HG03159 (cell line): ENCODE data around the gene C9orf50.
"Not testable (repeated sequence)": the region's sequence is repeated elsewhere in the genome, so short reads cannot be mapped to it uniquely, and the experiment has no call there.

ENCODE experiments used
- ATAC-seq: cut with Tn5 transposase; IDR thresholded peaks from one replicate; pipeline ENCODE4 v1.9.1; 2021; ENCODE audit warnings: mild to moderate bottlenecking, moderate library complexity; ENCODE audit not compliant: unreplicated experiment

C9orf50 gene

DNA sequence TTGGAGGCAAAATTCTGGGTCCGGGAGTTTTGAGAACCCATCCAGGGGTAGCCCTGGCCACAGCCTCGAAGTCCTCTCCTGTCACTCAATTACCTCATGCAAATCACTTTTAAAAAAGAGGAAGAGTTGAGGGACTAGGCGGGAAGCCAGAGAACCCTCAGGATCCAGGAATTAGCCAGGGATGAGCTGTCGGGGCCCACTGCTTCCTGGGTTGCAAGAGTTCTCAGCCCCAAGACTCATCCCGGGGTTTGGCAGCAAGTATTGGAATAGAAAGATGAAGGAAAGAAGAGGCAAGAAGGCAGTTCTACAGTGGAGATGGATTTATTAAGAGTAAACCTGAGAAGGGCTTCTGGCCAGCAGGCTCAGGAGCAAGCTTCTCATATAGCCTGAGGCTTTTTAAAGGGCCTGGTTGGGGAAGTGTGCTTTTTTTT, 25.6 kb downstream of the C9orf50 start:
- no peak for ATAC-seq

DNA sequence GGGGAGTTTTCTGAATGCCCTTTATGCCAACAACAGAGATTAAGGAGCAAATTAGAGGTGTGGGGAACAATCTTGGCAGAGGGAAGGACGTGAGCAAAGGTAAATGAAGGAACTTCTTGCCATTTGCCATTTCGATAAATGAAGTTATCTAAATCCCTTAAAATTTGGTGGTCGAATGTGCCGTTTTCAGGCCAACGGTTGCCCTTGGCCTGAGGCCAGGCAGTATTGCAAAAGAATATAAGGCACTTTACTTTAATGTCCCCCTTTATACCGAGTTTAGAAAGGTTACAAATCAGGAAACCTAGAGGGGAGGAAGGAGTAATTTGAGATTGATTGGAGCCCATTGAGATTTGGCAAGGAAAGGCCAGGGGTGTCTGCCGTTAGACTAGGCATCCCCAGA, 26.3 kb downstream of the C9orf50 start:
- no peak for ATAC-seq

DNA sequence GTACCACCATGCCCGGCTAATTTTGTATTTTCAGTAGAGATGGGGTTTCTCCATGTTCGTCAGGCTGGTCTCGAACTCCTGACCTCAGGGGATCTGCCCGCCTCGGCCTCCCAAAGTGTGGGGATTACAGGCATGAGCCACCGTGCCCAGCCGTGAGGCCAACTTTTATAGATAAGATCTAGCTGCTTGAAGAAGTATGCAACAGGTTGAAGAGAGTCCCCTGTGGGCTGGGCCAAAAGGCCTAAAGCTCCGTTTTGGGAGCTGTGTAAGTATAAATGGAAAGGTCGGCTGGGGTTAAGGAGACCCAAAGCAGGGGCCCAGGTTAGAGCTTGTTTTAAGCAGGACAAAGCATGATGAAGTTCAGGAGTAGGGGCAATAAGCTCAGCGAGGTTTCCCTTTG, 28.1 kb downstream of the C9orf50 start:
- ATAC-seq = not testable (repeated sequence)

DNA sequence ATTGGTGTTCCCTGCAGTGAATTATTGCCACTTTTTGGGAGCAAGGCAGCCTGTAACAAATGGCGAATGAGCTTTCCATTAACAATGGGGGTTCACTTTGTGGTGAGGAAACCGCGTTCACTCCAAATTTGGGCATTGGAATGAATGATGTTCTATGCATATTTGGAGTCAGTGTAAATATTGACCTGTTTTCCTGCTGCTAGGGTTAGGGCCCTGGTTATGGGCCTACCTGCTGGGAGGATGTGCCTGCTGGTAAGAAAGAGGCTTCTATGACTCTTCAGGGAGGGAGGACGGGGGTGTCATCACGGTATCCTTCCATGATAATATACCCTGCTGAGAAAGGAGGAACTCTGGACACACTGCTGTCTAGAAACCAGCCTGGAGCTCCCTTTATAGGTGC, 29.0 kb downstream of the C9orf50 start:
- no peak for ATAC-seq

DNA sequence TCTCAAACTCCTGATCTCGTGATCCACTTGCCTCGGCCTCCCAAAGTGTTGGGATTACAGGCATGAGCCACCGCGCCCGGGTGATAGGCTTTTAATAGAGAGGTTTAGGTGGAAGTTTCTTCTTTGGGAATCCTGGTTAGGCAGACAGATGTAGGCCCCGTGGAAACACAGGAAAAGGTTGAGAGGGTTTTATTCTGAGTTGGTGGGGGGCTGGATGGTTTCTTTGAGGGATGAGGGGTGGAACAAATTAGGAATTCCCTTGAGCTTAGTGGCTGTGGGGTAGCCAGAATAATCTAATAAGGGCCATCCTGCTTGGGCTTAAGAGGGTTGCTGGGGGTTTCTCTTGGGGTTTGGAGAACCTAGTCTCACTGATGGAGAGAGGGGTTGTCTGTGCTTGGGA, 30.4 kb downstream of the C9orf50 start:
- no peak for ATAC-seq

DNA sequence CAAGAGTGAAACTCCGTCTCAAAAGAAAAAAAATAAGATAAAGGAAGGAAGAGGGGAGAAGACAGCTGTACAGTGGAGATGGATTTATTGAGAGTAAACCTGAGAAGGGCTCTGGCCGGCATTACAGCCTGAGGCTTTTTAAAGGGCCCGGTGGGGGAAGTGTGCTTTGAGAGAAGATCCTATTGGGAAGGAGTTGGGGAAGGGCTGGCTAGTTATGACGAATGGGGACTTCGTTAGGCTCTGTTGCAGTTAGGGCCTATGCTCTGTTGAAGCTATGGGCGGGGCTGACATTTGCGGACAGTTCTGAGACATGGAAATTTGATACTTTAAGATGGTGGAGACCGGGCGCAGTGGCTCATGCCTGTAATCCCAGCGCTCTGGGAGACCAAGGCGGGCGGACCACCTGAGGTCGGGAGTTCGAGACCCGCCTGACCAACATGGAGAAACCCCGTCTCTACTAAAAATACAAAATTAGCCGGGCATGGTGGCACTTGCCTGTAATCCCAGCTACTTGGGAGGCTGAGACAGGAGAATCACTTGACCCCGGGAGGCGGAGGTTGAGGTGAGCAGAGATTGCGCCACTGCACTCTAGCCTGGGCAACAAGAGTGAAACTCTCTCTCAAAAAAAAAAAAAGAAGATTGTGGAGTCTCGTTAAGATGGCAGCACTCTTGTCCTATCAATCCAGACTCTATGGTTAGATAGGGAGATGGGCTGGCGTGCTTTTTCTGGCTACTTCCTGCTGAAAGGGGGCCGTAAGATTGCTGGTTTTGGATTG, 33.2 kb downstream of the C9orf50 start:
- no peak for ATAC-seq

DNA sequence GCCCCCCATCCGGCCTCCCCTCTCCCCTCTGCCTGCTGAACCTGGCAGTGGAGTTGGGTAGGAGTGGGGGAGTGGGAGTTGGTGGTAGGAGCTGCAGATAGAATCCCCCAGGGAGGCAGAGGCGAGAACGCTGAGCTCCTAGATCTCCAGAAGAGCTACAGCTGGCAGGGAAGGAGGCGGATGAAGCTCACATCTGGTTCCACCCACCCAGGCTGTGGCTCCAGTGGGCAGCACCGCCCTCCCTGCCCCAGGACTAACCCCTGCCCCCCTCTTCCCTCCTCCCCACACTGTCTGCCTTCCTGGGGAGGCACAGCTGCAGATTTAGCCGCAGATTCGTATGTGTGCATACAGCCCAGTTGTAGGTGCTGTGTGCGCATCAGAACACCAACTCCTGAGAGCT, 34.2 kb downstream of the C9orf50 start:
- no peak for ATAC-seq

DNA sequence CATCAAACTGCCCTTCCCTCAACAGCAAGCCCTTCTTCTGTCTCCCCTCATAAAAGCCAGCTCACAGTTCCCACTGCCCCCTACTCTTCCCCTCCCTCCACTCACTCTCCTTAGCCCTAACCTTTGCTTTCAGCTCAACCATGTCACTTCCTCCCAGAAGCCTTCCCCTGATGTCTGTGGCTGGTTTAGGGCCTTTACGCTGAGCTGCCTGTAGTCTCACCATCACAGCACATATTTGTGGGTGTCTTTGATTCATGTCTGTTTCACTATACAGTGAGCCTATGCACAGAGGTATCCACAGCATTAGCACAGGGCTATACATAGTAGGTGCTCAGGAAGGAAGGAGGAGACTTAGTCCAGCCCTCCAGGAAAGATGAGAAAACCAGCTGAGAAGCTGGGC, 34.7 kb downstream of the C9orf50 start:
- ATAC-seq = no peak

DNA sequence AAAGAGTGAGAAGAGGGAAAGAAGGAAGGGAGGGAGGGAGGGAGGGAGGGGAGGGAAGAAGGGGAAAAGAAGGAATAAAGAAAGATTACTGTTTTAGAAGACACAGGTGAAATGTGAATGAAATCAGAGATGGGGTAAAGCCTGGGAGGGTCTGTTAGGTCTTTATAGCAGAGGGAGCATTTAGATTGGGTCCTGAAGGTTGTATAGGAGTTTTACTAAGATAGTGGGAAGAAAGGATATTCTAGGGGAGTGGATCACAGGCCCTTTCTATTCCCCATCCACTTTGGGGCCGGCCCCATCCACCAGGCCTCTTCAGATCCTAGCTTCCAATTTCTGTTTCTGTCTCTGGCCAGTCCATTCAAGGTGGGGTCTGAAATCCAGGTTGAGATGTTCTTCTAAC, 35.5 kb downstream of the C9orf50 start:
- no peak for ATAC-seq

DNA sequence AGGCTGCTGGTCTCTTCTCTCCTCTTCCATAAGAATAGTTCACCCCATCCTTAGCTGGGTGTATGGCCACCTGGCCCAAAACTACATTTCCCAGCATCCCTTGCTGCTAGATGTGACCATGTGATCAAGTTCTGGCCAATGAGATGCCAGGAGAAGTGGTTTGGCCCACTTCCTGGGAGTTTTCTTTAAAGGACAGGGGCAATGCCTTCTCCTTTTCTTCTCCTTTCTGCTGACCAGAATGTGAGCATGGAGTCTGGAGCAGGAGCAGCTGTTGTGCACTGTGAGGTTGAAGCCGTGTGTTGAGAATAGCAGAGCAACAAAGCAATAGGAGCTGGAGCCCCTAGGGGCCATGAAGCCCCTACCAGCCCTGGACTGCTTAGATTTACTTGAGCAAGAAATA, 36.8 kb downstream of the C9orf50 start:
- ATAC-seq = peak; percentile 60

DNA sequence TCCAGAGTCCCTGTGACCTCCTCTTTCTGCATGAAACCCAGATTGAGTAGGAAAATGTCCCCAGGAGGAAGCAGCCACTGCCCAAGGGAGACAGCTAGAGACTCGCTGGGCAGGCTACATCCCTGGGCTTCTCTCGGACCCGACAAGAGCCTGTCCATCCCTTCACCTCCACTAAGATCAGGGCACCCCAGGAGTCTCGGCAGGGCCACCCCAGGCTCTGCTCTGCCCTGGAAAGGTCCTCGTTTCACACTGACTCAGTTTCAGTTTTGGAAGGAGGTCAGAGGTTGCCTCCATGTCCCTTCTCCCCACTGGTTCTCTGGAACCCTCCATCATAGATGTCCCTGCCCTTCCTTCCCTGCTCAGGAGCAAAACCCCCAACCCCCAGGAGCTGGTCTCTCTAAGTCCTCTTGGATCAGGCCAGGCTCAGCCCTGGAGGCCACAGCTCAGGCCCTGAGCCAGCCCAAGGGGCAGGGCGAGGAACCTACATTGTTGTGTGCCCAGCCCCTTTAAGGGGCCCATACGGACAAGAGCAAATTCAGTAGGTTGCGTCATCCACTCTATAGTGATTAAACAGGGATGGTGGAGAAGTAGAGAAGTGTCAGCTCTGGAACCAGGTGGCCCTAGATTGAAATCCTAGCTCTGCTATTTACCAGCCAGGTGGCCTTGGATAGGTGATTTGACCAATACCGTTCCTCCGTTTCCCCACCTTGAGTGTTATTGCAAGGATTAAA, 37.4 kb downstream of the C9orf50 start:
- no peak for ATAC-seq

DNA sequence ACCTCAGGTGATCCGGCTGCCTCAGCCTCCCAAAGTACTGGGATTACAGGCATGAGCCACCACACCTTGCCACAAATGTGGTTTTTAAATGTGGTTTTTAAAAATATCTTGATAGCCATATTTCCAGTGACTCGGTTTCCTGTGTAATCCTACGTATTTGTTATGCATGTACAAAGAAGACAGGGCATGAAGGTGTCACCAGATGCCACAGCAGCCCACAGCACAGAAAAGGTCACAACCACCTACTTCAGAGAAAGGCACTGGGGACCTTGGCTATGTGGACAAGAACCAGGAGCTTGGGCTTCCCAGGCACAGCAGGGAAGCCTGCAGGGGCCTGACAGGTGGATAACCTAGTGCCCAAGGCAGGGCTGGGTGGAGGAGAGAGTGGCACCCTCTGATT, 38.0 kb downstream of the C9orf50 start:
- ATAC-seq = no peak

DNA sequence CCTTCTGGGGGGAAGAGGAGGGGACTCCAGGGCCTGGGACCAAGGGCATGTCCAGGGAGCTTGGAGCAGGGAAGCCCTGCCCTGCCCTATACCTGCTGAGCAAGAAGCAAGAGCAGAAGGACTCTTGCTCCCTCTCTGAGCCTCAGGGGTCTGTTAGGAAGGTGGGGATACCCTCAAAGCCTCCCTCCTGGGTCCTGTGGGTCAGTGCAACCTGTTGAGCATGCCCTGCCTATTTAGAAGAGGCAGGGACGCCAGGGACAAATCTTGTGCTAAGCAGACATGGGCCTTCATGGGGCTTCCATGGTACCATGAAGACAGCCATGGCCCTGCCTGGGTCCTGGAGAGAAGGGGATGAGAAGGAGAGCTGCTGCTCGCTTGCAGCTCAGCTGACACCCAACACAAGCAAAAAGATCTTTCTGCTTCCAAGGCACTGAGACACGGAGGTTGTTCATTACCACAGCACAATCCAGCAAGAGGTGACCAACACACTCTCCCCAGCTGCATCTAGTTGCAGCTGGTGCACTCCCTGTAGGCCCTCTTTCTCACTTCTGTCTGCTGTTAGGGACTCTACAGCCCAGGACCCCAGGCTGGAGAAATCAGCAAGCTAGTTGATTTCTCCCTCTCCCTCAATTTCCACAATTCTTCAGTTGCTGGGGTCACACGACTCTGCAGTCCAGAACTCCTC, 39.3 kb downstream of the C9orf50 start:
- ATAC-seq = no peak

DNA sequence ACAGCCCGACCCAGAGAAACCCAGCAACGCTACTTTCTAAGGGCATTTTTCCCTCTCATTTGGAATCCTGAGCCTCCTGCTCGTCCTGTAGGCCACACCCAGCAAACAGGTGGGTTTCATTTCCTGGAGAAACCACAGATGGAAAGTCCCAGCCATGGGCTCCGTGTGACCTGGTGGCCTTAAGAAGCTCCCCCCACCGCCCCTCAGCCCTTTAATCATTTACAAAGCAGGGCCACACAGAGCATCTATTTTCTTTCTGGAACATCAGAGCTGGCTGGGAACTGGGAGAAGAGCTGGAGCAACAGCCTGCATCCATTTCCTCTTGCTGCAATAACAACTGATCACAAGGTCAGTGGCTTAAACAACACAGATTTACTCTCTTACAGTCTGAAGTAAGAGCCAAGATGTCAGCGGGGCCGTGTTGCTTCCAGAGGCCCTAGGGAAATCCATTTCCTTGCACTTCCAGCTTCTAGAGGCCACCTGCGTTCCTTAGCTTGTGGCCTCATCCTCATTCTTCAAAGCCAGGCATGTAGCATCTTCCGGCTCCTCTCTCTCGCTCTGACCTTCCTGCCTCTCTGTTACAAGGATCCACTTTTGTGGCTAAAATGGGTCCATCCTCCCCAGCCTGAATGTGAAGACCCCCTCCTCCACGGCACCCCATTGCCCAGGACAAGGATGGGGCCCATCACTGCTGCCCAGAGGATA, 40.5 kb downstream of the C9orf50 start:
- peak; percentile 62 for ATAC-seq

DNA sequence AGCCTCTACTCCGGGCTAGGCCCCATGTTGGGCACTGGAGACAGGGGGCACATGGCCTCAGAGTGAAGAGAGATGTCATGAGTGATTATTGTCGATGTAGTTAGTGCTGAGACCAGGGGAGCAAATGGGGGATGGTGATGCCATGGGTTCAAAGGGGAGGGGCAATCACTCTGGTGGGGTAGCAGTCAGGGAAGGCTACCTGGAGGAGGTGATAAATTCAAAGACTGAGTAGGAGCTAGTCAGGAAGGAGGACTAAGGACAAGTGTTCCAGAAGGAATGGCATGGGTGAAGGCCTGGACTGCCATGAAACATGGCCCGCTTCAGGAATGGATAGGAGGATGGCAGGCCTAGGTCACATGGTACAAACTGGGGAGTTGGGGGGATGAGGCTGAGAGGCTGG, 41.6 kb downstream of the C9orf50 start:
- no peak for ATAC-seq

DNA sequence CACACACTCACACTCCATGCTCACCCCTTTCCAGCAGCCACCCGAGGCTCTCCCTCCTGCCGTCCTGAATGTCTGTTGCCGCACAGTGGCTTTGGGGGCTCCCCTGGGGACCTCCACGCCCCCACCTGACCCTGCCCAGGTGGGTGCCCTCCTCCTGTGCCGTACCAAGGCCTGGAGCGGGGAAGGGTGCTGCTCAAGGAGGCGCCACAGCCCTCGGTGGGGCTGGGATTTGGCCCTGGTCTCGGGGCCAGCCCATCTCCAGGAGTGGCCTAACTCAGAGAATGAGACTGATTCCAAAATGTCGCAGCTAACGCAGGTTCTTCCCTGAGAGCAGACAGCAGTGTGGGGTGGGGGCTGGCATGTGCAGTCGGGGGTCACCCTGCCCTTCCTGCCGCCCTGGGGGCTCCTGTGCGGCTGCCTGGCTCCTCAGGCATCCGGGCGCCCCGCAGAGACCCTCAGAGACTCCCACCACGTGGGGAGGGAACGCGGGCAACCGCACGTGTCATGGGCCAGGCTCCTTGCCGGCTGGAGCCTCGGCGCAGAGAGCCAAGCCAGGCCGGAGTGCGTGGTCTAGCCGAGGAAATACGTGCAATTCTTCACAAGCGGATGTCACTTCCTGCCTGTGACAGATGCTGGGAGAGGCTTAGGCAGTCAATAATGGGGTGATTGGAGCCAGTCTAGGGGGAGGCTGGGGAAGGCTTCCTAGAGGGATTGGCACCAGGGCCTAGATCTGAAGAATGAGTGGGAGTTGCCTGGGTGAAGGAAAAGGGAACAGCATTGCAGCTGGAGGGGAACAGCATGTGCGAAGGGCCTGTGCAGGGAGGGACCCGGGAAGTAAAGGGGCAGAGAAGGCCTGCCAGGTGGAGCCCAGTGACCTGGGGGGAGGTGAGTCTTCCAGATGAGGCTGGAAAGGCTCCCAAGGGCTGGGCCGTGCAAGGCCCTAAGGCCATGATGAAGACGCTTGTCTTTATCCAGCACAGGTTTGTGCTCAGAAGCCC, 44.1 kb downstream of the C9orf50 start:
- ATAC-seq = no peak

DNA sequence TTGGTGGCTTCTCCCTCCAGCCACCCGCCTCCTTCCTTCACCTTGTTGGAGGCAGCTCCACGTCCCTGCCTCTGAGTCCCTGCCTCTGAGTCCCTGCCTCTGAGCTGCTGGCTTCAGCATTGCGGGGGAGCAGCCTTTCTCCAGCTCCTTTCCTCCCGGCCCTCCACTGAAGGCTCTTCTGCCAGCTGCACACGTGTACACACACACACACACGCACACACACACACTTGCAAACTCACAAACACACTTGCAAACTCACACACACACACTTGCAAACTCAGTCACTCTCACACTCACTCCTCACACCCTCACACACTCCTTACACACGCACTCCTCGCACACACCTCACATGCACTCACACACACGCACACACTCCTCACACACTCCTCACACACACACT, 45.1 kb downstream of the C9orf50 start:
- no peak for ATAC-seq

DNA sequence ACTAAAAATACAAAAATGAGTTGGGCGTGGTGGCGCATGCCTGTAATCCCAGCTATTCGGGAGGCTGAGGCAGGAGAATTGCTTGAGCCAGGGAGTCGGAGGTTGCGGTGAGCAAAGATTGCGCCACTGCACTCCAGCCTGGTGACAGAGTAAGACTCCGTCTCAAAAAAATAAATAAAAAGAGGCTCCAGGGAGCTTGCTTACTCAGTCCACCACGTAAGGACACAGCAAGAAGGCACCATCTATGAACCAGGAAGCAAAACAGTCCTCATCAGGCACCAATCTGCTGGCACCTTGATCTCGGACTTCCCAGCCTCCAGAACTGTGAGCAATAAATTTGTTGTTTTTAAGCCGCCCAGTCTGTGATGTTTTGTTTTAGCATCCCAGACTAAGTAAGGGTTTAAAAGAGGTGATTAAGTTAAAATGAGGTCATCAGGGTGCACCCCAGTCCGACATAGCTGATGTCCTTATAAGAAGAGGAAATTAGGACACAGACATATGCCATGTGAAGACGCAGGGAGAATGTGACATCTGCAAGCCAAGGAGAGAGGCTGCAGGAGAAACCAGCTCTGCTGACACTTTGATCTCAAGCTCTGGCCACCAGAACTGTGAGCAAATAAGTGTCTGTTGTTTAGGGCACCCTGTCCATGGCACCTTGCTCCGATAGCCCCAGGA, 45.9 kb downstream of the C9orf50 start:
- ATAC-seq = no peak

DNA sequence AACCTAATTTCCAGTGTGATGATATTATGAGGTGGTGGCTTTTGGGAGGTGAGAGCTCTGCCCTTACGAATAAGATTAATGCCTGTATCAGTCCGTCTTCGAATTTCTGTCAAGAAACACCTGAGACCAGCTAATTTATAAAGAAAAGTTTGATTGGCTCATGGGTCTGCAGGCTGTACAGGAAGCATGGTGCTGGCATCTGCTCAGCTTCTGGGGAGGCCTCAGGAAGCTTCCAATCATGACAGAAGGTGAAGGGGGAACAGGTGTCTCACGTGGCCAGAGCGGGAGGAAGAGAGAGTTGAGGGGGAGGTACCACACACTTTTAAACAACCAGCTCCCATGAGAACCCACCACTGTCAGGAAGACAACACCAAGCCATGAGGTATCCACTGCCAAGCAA, 46.9 kb downstream of the C9orf50 start:
- no peak for ATAC-seq

DNA sequence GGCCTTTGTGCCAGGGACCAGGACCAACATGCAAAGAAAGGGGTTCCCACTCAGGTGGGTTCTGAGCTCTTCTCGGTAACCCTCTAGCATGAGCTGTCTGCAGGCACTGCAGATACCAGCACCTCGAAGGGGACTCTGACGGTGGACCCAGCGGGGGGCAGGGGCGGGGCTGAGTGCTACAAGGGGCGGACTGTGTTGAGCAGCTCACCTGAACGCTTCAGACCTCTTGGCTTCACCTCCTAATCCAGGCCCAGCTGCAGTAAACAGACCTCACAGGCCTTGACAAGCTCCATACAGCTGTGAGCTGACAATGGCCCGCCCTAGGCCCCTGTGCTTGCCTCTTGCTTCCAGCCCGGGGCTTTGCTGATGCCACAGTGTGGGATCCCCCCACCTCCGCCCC, 48.4 kb downstream of the C9orf50 start:
- ATAC-seq = no peak
